Middle frontal gyrus (tissue), 1 donor: ENCODE data around the gene CABLES1.

Experiments used
- DNase-seq: peaks from one replicate; pipeline ENCODE4 v3.0.0-alpha.2; 2015; ENCODE audit warnings: low spot score; ENCODE audit errors: extremely low spot score

CABLES1 gene

DNA sequence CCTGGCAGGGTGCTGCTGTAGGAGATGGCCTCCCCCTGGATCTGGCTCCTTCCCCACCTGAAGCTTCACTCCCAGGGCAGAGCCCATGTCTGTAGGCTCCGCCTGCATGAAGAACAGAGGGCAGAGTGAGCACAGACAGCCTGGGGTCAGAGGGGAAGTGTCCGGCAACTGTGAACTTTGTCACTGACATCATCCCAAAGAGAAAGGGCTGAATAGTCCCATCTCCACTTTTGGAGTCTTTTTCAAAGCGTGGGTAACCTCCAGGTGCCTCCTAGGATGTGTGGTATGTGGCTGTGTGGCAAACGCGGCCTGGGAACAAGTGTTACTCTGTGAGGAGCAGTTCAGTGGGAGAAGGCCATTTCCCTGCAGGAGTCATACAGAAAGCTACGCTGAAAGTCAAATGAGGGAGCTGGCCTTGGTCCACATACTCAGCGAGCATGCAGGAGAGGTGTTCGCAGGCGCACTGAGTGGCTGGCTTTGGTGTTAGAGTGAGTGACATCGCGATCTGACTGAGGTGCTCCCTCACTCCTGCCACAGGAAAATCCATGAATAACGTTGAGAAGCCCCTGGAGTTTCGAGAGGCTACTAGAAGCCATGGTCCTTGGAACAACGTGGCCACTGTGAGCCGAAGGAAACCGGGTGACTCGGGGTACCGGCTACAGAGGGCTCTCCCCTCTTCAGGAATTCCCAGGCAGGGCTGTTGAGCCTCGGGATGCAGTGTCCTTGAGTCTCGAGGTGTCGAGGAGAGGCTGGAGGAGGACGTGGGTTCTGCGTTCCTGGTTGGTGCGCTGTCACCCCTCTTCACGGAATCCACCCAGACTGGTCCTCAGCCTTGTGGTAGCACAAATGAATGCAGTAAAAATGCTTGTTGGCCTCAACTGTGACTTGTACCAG lies 54.7 kb downstream of the CABLES1 start:
- no peak for DNase-seq

DNA sequence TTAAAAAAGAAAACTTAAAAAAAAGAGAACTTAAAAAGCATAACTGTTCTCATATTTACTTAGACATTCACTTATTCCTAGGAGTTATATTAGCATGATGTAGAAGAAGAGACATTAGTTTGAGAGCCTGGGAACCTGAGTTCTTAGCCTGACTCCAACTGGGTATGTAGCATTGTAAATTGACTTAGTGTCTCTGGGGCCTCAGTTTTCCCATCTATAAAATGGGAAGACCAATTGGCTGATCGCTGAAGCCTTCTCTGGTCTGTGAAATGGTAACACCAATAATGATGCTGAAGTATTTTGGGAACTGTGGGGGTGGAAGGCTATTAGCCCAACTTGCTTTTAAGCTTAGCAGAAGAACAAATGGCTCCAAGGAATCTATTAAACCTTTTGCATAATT lies 55.9 kb downstream of the CABLES1 start:
- no peak for DNase-seq

DNA sequence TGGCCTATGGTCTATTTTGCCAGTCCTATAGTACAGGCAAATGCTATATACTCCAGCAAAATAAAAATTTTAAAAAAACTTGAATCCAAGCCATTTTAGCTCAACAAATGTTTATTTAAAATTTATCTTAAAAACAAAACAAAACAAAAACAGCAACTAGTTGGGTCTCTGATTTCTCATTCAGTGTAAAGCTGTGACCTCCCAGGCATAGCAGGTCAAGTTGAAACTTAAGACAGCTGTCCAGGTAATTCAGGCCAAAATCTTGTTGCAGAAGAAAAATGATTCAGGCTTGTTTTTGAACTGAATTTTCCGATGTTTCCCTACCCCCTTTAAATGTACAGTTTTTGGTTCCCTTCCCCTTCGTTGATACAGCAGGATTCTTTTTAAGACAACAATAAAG lies 58.5 kb downstream of the CABLES1 start:
- DNase-seq, result no peak

- no peak for DNase-seq
Observed at GRCh38 chr18:23194155-23194996, 59.1 kb downstream of the CABLES1 start.

GRCh38 chr18:23194997-23195957 lies 60.0 kb downstream of the CABLES1 start:
- DNase-seq, result no peak

- DNase-seq, result no peak
Observed at GRCh38 chr18:23196119-23197007, 61.1 kb downstream of the CABLES1 start.

DNA sequence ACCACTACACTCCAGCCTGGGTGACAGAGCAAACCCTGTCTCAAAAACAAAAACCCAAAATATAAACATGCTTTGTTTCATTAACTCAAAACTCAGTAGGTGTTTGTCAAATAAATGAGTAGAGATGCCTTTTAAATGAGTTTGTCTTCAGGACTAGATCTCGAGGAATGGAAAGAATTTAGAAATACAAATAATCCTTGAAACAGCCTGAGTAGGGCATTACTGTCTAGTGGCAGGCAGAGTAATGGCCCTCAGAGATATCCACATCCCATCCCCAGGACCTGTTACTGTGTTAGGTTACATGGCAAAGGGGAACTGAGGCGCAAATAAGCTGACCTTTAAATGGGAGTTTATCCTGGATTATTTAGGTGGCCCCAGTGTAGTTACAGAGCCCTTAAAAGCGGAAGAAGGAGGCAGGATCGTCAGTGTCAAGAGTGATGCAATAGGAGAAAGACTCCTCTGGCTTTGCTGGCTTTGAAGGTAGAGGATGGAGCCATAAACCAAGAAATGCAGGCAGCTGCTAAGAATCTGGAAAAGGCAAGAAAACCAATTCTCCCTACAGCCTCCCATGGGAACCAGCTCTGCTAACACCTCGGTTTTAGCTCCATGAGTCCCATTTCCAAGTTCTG lies 63.0 kb downstream of the CABLES1 start:
- no peak for DNase-seq

DNA sequence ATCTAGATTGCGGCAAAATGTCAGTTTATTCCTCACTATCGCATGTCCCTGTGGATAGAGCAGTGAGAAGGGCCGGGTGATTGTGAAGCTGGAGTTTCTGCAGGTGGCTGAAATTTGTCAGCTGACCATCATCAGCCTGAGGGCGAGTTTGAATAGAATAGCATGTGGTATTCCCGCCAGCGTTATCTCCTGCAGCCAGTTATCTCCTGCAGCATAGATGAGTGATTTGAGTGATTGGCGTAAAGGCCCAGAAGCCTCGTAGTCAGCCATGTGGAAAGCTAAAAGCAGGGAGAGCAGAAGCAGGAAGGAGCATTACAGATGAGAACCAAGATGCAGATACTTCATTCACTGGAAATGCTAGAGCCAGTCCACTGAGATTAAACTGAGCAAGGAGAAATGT lies 65.5 kb downstream of the CABLES1 start:
- no peak for DNase-seq

DNA sequence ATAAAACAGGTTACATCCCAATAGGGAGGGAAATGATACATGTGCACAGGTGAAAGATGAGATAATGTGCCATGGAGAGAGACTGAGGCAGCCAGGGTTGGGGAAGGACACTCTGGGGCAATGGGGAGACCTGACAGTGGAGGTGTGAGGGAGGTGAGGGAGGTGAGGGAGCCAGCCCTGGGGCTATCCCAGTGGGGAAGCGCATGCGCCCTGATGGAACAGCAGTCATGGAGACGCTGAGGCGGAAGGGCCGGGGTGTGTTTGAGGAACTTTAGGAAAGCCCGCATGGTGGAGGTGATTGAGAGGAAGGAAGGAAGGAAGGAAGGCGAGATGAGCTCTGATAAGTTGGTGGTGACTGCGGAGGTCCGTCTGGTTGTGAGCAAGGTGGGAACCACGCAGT lies 66.5 kb downstream of the CABLES1 start:
- no peak for DNase-seq

DNA sequence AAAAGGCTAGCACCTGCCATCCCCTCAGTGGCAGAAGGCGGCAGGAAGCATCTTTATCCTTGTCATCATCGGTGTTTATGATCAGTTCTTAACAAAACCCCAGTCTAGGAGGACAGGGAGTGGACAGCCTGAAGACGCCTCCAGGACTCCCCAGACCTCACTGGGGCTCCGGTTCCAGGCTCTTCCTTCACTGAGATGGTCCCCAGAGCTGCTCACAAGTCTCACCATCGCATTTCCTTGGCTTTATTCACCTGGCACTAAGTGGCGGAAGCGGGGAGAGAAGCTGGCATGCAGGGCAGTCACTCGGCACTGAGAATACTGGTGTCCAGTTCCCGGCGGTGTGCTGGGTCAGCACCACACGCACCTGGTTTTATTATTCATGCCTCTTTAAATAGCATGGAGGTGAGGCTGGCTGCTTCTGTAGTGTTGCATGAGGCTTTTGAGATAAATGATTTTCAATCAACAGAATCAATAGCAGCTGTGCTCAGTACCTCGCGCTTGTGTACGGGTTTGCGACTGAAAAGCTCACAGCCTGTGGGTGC lies 68.7 kb downstream of the CABLES1 start:
- no peak for DNase-seq

DNA sequence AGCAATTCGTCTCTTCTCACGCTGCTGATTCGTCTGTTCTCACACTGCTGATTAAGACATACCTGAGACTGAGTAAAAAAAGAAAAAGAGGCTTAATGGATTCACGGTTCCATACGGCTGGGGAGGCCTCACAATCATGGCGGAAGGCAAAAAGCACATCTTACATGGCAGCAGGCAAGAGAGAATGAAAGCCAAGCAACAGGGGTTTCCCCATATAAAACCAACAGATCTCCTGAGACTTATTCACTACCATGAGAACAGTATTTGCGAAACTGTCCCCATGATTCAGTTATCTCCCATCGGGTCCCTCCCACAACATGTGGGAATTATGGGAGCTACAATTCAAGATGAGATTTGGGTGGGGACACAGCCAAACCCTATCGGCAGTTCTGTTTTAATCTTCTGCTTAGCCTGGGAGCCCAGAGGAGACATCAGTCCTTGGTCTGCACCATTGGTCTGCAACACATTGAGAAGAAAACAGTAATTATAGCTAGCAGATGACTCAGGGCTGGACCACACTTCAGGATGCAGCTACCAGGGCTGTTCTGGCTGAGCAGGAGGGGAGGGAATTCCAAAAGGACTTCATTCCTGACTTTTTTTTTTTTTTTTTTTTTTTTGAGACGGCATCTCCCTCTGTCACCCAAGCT lies 69.4 kb downstream of the CABLES1 start:
- no peak for DNase-seq

GRCh38 chr18:23205980-23206379 lies 70.7 kb downstream of the CABLES1 start:
- DNase-seq, result no peak

- no peak for DNase-seq
Observed at GRCh38 chr18:23207191-23207955, 72.1 kb downstream of the CABLES1 start.

- no peak for DNase-seq
Observed at GRCh38 chr18:23207994-23208393, 72.7 kb downstream of the CABLES1 start.

DNA sequence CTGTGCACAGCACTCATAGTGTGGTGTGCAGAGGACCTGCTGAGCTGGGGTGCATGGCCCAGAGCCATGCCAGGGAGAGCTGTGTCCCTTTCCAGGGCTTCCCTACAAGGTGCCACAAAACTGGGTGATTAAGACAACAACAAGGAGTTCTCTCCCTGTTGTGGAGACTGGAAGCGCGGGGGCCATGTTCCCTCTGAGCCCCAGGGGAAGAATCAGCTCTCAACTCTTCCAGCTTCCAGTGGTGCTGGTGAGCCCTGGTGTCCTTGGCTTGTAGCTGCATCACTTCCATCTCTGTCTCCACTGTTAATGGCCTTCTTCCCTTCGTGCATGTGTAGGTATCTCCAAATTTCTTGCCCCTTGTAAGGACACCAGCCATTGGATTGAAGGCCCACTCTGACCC lies 73.3 kb downstream of the CABLES1 start:
- DNase-seq, result no peak

DNA sequence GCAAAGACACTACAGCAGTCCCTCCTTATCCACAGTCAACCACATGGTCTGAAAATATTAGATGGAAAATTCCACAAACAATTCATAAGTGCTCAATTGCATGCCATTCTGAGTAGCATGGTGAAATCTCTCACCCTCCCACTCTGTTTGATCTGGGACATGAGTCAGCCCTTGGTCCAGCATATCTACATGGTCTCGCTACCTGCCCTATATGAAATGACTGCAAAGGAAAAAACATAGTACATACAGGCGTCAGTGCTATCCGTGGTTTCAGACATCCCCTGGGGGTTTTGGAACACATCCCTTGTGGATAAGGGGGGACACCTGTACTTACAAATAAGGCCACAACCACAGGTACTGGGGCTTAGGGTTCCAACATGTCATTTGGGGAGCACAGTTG lies 73.7 kb downstream of the CABLES1 start:
- no peak for DNase-seq

DNA sequence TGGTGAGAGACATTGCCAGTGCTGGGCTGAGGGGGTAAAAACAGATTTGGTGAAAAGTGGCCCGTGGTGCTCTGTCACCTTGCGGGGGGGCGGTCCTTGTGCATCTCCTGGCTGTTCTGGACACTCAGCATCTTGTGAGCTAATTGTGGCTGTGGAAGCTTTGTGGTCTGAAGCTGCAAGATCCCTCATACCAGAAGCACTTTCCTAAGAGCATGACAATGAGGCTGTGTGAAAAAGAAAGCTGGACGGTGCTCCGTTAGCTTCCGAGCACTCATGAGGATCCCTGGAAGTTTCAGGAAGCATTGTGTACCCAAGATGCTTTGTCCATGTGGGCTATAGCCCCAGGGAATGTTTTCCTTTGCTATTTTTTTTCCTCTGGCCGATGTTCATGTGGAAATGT lies 74.5 kb downstream of the CABLES1 start:
- DNase-seq, result no peak

DNA sequence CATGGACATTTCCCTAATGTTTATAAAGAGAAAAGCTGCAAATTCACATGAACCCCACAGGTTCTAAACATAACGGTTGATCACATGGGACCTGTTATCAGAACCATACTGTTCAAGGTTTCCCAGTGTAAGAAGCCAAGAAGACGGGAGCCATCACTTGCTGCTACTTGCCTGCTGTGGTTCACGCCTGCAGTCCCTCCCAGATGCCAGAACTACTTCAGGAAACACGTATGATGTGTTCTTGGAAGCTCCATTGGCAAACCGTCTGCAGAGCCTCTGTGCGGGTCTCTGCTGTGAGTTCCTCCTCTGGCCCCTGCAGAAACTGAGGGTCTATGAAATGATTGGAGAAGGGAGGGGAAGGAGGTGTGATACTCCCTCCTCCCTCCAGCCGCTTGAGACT lies 75.2 kb downstream of the CABLES1 start:
- no peak for DNase-seq
